ENCODE data around the gene RBPJ.
A peak's percentile ranks its signal among the peaks of the same experiment; 100 is the strongest.

Gene RBPJ

DNA sequence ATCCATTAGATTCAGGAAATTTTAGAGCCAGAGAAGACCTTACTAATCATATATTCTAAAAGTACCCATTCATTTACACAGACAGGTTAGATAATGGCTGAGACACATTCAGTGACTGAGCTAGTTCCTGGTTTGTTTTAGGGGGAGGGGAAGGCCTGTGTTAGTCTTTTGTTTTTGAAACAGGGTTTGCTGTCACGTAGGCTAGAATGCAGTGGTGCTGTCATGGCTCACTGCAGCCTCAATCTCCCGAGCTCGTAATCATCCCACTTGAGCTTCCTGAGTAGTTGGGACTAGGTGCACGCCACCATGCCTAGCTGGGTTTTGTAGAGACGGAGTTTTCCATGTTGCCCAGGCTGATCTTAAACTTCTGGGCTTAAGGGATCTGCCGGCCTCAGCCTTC, 10.1 kb downstream of the RBPJ start:
- Histone ChIP-seq H3K36me3 (ENCODE audit: low read depth) (no peaks in the 10 kb centered on the region), H3K4me1 (ENCODE audit: insufficient read depth, poor library complexity, severe bottlenecking) (peaks cover 5% of the 10 kb centered on the region), H3K4me3 (ENCODE audit: severe bottlenecking) (no peak overlapping the region), H3K27ac (ENCODE audit: poor library complexity, severe bottlenecking) (no peak overlapping the region), H3K27me3 (ENCODE audit: insufficient read depth, poor library complexity, severe bottlenecking) (no peaks in the 10 kb centered on the region), H3K9me3 (ENCODE audit: severe bottlenecking) (no peaks in the 10 kb centered on the region)
- ATAC-seq (ENCODE audit: low read depth) (no peak), DNase-seq (ENCODE audit: low spot score) (no peak)
- TF ChIP-seq, protein P1, sequence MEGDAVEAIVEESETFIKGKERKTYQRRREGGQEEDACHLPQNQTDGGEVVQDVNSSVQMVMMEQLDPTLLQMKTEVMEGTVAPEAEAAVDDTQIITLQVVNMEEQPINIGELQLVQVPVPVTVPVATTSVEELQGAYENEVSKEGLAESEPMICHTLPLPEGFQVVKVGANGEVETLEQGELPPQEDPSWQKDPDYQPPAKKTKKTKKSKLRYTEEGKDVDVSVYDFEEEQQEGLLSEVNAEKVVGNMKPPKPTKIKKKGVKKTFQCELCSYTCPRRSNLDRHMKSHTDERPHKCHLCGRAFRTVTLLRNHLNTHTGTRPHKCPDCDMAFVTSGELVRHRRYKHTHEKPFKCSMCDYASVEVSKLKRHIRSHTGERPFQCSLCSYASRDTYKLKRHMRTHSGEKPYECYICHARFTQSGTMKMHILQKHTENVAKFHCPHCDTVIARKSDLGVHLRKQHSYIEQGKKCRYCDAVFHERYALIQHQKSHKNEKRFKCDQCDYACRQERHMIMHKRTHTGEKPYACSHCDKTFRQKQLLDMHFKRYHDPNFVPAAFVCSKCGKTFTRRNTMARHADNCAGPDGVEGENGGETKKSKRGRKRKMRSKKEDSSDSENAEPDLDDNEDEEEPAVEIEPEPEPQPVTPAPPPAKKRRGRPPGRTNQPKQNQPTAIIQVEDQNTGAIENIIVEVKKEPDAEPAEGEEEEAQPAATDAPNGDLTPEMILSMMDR (IDR thresholded peaks at IDR 0.05; ENCODE audit: poor library complexity, severe bottlenecking) = no peak

DNA sequence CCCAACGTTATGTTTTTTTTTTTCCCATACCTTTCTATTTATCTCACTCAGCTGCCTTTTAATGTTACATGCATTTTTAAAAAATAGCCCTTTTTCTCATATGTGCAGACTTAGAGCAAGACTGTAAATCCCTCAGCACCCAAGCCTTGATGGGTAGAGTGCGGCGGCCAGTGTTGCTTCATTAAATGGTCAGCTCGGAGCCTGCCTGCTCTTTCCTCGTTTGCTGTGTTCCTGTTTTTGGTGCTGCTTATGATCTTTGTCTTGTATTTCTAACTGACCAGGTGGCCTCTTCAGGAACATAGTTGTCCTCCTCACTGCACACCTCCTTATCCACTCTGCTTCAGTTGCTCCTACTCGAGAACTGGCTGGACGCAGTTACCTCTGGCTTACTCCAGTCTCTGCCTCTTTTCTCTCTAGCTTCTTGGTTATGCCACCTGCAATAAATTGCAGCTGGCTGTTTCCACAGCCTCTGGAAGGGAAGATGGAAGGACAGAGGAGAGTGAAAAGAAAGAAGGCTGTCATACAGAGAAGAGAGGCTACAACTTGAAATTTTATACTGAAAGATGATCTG, 10.7 kb downstream of the RBPJ start:
- Histone ChIP-seq H3K4me1 (ENCODE audit: insufficient read depth, poor library complexity, severe bottlenecking) (peaks cover 2% of the 10 kb centered on the region), H3K27ac (ENCODE audit: poor library complexity, severe bottlenecking) (no peak overlapping the region), H3K4me3 (ENCODE audit: severe bottlenecking) (no peak overlapping the region), H3K27me3 (ENCODE audit: insufficient read depth, poor library complexity, severe bottlenecking) (no peaks in the 10 kb centered on the region), H3K36me3 (ENCODE audit: low read depth) (no peaks in the 10 kb centered on the region), H3K9me3 (ENCODE audit: severe bottlenecking) (no peaks in the 10 kb centered on the region)
- ATAC-seq (ENCODE audit: low read depth) (no peak), DNase-seq (ENCODE audit: low spot score) (no peak)
- TF ChIP-seq, protein P1 (IDR thresholded peaks at IDR 0.05; ENCODE audit: poor library complexity, severe bottlenecking) = no peak

DNA sequence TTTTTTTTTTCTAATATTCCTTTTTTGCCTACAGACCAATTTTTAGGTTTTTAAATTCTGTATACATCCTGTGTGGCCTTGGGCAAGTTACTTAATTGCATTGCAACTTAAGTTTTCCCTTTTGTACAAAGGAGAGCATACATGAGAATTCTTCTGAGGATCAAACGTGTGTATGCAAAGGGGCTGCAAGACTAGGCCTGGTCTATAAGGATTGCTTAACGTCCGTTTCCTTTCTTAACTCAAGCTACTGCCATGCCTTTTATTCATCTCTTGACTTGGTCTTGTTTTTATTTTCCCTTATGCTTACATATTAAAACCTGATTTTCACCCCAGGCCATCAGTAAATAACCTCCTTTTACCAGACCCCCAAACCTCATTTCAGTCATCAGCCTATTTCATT, 13.6 kb downstream of the RBPJ start:
- TF ChIP-seq, protein P1 (IDR thresholded peaks at IDR 0.05; ENCODE audit: poor library complexity, severe bottlenecking) = no peak
- Histone ChIP-seq H3K9me3 (ENCODE audit: severe bottlenecking) (no peaks in the 10 kb centered on the region), H3K27me3 (ENCODE audit: insufficient read depth, poor library complexity, severe bottlenecking) (no peaks in the 10 kb centered on the region), H3K27ac (ENCODE audit: poor library complexity, severe bottlenecking) (peak overlapping the region; percentile 5), H3K4me1 (ENCODE audit: insufficient read depth, poor library complexity, severe bottlenecking) (no peaks in the 10 kb centered on the region), H3K4me3 (ENCODE audit: severe bottlenecking) (no peak overlapping the region), H3K36me3 (ENCODE audit: low read depth) (no peaks in the 10 kb centered on the region)
- DNase-seq (ENCODE audit: low spot score) (no peak), ATAC-seq (ENCODE audit: low read depth) (no peak)

DNA sequence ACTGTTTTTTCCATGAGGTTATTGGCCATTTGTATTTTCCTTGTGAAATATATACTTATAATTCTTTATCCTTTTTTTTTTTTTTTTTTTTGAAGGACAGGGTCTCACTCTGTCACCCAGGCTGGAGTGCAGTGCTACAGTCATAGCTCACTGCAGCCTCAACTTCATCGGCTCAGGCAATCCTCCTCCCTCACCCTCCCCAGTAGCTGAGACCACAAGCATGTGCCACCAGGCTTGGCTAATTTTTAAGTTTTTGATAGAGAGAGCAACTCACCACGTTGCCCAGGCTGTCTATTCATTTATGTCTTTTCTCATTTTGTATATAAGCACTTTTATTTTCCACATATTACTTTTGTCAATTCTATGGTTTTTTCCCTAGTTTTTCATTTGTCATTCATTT, 16.8 kb downstream of the RBPJ start:
- H3K36me3 ChIP-seq (ENCODE audit: low read depth) = no peaks in the 10 kb centered on the region
- ATAC-seq (ENCODE audit: low read depth) = no peak
- H3K27me3 ChIP-seq (ENCODE audit: insufficient read depth, poor library complexity, severe bottlenecking) = no peaks in the 10 kb centered on the region
- no peak for DNase-seq (ENCODE audit: low spot score)
- TF ChIP-seq, protein P1 (IDR thresholded peaks at IDR 0.05; ENCODE audit: poor library complexity, severe bottlenecking) = no peak
- H3K4me1 ChIP-seq (ENCODE audit: insufficient read depth, poor library complexity, severe bottlenecking) = peaks cover 10% of the 10 kb centered on the region
- H3K4me3 ChIP-seq (ENCODE audit: severe bottlenecking) = no peak overlapping the region
- H3K27ac ChIP-seq (ENCODE audit: poor library complexity, severe bottlenecking) = no peak overlapping the region
- no peaks in the 10 kb centered on the region for H3K9me3 ChIP-seq (ENCODE audit: severe bottlenecking)

DNA sequence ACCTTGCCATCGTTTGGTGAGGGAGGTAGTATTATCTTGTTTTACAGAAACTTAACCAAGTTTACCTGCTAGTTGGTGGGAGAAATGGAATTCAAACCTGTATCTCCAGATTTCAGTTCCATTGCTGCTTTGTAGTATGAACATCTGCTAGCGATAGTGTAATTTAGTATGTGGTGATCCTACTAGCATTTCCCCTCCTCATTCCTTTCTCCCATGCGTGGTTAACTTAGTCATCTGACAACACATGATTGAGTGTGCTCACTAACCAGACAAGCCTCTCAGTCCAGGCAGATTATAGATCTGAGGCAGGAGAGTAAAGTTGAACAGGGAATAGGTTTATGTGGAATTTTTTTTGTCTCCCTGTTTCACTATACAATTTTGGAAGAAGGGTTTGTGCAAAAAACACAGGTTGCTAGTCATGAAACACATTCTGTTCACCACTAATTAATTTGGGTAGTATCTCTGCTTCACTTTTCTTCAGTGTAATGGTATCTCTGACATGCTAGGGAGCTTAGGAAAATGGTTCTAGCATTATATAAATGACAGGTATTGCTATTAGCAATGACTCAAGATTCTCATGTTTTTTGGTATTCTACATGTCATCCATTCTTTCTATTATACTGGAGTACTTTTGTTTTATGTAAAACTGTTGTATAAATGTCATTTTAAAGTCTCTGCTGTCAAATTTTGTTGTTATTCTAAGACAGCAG, 21.7 kb downstream of the RBPJ start:
- no peak overlapping the region for H3K4me3 ChIP-seq (ENCODE audit: severe bottlenecking)
- peaks cover 17% of the 10 kb centered on the region for H3K4me1 ChIP-seq (ENCODE audit: insufficient read depth, poor library complexity, severe bottlenecking)
- H3K9me3 ChIP-seq (ENCODE audit: severe bottlenecking) = no peaks in the 10 kb centered on the region
- H3K27ac ChIP-seq (ENCODE audit: poor library complexity, severe bottlenecking) = peak overlapping the region; percentile 49
- DNase-seq (ENCODE audit: low spot score) = no peak
- TF ChIP-seq, protein P1 (IDR thresholded peaks at IDR 0.05; ENCODE audit: poor library complexity, severe bottlenecking) = no peak
- H3K36me3 ChIP-seq (ENCODE audit: low read depth) = no peaks in the 10 kb centered on the region
- no peaks in the 10 kb centered on the region for H3K27me3 ChIP-seq (ENCODE audit: insufficient read depth, poor library complexity, severe bottlenecking)
- peak; percentile 99 for ATAC-seq (ENCODE audit: low read depth)
